Natural killer cell treated with Interleukin-12 subunit alpha and Interleukin-12 subunit beta and Interleukin-15 and Interleukin-18, amount 100 ng/mL, for 72 hours (primary cell): ENCODE data around the gene VARS2. TPM values are rescaled to one million over a fixed set of nuclear protein-coding genes. Genes with fewer than 3 reads are reported as not detected.
"Not testable (repeated sequence)": the region's sequence is repeated elsewhere in the genome, so short reads cannot be mapped to it uniquely, and the experiment has no call there.

Experiments
- ATAC-seq, 2 donors: fragments of 150-1000 bp; cut with Tn5 transposase in 1 of 2; sonication (Bioruptor Pico), chemical (Tn5 transposase) in 1 of 2; 2 replicates each; pipeline ENCODE4 v1.10.0; 2021
- DNase-seq: peaks from one replicate; pipeline ENCODE4 v3.0.0; 2022; ENCODE audit warnings: low spot score
- H3K27ac Mint-ChIP-seq, 2 donors: 1 replicate in 1 of 2; 2 replicates in 1 of 2; pipeline ENCODE4 v1.8.0; 2022; ENCODE audit warnings: mixed read lengths in 2 of 2, mild to moderate bottlenecking in 1 of 2, moderate library complexity in 1 of 2
- H3K27me3 Mint-ChIP-seq, 2 donors: 1 replicate in 1 of 2; 2 replicates in 1 of 2; pipeline ENCODE4 v1.8.0; 2022; ENCODE audit warnings: mixed read lengths in 2 of 2
- H3K36me3 Mint-ChIP-seq: one replicate; pipeline ENCODE4 v1.8.0; 2022; ENCODE audit warnings: mixed read lengths
- H3K4me1 Mint-ChIP-seq, 2 donors: 1 replicate in 1 of 2; 2 replicates in 1 of 2; pipeline ENCODE4 v1.8.0; 2022; ENCODE audit warnings: low read depth in 2 of 2, mixed read lengths in 2 of 2, mild to moderate bottlenecking in 1 of 2
- H3K4me3 Mint-ChIP-seq: one replicate; pipeline ENCODE4 v1.8.0; 2022; ENCODE audit warnings: mixed read lengths
- H3K9me3 Mint-ChIP-seq: 2 replicates; pipeline ENCODE4 v1.8.0; 2022; ENCODE audit warnings: mixed read lengths
- total RNA-seq, 2 donors: library from RNA; stranded (reverse); gene quantifications; one replicate each; pipeline ENCODE4 v1.2.3, GENCODE V29; 2022

Gene VARS2
- total RNA-seq: 10 to 100 TPM; 47.2 to 90.5 TPM

DNA sequence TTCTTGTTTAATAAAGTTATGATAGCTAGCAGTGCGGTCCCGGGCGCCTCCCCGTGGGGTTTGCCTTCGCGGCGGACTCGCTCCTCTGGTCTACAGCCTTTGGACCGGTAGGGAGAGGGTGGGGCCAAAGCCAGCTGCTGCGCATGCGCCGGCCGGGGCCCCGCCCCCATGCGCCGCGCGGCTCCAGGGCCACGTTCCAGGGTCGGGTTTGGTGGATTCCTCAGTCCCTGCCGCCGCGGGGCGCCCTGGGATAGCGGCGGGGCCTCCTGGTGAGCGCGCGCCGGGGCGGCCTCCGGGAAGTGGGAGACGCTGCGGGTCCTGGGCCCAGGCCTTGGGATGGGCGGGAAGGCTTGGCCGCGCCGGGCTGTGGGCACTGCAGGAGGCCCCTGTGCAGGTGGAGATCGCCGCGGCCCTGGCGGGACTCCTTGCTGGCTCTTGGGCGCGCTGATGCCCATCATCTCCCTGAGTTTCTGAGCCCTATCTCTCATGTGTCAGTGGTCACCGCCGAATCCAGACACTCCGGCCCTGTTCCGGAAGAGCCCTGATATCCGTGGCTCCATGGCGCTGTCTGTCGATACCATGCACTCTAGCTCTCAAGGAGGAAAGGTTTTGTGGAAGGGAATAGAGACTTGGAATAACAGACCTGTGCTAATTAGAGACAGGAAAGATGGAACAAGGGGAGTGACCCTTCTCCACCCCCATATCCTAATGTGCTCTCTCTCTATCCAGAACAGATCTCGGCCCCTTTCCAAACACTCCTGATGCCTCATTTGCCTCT, at the start of gene VARS2:
Gene VARS2, plus strand, starts transcription at position 163 of the 778 bp plus-strand sequence. Its CDS starts 599 bp downstream, at position 762.
- H3K27ac Mint-ChIP-seq: peak within 1 kb of the TSS; percentile 78 to 89
- peak; percentile 93 for DNase-seq
- H3K36me3 Mint-ChIP-seq: peaks cover 19% of the 10 kb centered on the region
- ATAC-seq: peak; percentile 97 to 98
- no peaks in the 10 kb centered on the region for H3K9me3 Mint-ChIP-seq
- H3K4me3 Mint-ChIP-seq: peak within 1 kb of the TSS; percentile 94
- H3K4me1 Mint-ChIP-seq: peaks cover 33 to 35% of the 10 kb centered on the region in 2 donors
- no peaks in the 10 kb centered on the region for H3K27me3 Mint-ChIP-seq

GRCh38 chr6:30864325-30864724, 49.7 kb upstream of the VARS2 start:
- Mint-ChIP-seq H3K27ac (no peak overlapping the region), H3K4me1 (peaks cover 0 to 13% of the 10 kb centered on the region in 2 donors), H3K27me3 (peaks cover 0 to 3% of the 10 kb centered on the region in 2 donors), H3K4me3 (no peak overlapping the region), H3K36me3 (peaks cover 13% of the 10 kb centered on the region), H3K9me3 (peaks cover 6% of the 10 kb centered on the region)
- DNase-seq (no peak), ATAC-seq (no peak)

GRCh38 chr6:30869241-30869749, 44.7 kb upstream of the VARS2 start:
- DNase-seq, H3K27ac Mint-ChIP-seq, ATAC-seq, H3K27me3 Mint-ChIP-seq, H3K4me3 Mint-ChIP-seq: not testable (repeated sequence)
- peaks cover 16% of the 10 kb centered on the region for H3K9me3 Mint-ChIP-seq
- H3K36me3 Mint-ChIP-seq: peaks cover 25% of the 10 kb centered on the region
- peaks cover 10 to 12% of the 10 kb centered on the region in 2 donors for H3K4me1 Mint-ChIP-seq

DNA sequence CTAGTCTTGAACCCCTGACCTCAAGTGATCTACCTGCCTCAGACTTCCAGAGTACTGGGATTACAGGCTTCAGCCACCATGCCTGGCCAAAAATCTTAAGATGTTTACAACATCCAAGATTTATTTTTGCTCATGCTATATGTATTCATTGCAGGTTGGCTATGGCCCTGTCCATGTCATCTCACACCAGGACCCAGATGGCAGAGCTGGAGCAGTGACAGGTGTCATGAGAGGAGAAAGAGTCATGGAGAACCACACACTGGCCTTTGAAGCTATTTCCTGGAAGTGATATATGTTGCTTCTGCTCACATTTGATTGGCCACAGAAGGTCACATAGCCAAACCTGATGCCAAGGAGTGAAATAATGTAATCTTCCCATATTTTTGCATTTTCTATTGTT, 43.5 kb upstream of the VARS2 start:
- H3K27me3 Mint-ChIP-seq: no peaks in the 10 kb centered on the region
- H3K36me3 Mint-ChIP-seq: peaks cover 25% of the 10 kb centered on the region
- no peak overlapping the region for H3K4me3 Mint-ChIP-seq
- peak overlapping the region in 1 of 2 donors; percentile 36 for H3K27ac Mint-ChIP-seq
- ATAC-seq (no peak), DNase-seq (no peak)
- H3K4me1 Mint-ChIP-seq: peaks cover 10 to 12% of the 10 kb centered on the region in 2 donors
- H3K9me3 Mint-ChIP-seq: peaks cover 16% of the 10 kb centered on the region

DNA sequence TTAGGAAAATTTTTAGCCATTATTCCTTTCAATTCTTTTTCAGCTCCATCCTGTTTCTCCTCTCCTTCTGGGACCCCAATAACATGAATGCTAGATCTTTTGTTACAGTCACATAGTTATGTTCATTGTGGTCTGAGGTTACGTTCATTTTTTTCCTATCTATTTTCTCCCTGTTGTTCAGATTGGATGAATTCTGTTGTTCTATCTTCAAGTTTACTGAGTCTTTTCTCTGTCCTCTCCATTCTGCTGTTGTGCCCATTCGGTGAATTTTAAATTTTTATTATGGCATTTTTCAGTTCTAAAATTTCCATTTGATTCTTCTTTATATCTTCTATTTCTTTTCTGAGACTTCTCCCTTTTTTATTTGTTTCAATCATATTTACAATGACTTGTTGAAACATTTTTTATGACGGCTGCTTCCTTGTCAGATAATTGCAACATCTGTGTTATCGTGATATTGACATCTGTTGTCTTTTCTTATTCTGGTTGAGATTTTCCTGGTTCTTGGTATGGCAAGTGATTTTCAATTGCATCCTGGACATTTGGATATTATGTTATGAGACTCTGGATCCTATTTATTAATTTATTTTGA, 42.4 kb upstream of the VARS2 start:
- no peaks in the 10 kb centered on the region for H3K27me3 Mint-ChIP-seq
- DNase-seq: no peak
- ATAC-seq: no peak
- peaks cover 25% of the 10 kb centered on the region for H3K36me3 Mint-ChIP-seq
- H3K4me1 Mint-ChIP-seq: peaks cover 10 to 15% of the 10 kb centered on the region in 2 donors
- H3K4me3 Mint-ChIP-seq: no peak overlapping the region
- peaks cover 16% of the 10 kb centered on the region for H3K9me3 Mint-ChIP-seq
- peak overlapping the region in 1 of 2 donors; percentile 18 for H3K27ac Mint-ChIP-seq

- H3K27ac Mint-ChIP-seq: no peak overlapping the region
- no peaks in the 10 kb centered on the region for H3K27me3 Mint-ChIP-seq
- H3K36me3 Mint-ChIP-seq: peaks cover 25% of the 10 kb centered on the region
- H3K4me1 Mint-ChIP-seq: peaks cover 19 to 24% of the 10 kb centered on the region in 2 donors
- ATAC-seq (no peak), DNase-seq (no peak)
- peaks cover 16% of the 10 kb centered on the region for H3K9me3 Mint-ChIP-seq
- no peak overlapping the region for H3K4me3 Mint-ChIP-seq
These were observed 40.8 kb upstream of the VARS2 start for GRCh38 chr6:30873137-30873640.

DNA sequence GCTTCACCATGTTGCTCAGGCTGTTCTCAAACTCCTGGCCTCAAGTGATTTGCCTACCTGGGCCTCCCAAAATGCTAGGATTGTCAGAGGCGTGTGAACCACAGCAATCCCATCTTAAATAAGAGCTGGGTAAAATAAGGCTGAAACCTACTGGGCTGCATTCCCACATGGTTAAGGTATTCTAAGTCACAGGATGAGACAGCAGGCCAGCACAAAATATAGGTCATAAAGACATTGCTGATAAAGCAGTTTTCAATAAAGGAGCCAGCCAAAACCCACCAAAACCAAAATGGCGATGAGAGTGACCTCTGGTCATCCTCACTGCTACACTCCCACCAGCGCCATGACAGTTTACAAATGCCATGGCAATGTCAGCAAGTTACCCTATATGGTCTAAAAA, 40.2 kb upstream of the VARS2 start:
- Mint-ChIP-seq H3K4me1 (peaks cover 19 to 26% of the 10 kb centered on the region in 2 donors), H3K36me3 (peaks cover 24% of the 10 kb centered on the region), H3K9me3 (peaks cover 16% of the 10 kb centered on the region)
- not testable (repeated sequence) for DNase-seq, H3K27me3 Mint-ChIP-seq, H3K4me3 Mint-ChIP-seq, H3K27ac Mint-ChIP-seq, ATAC-seq

DNA sequence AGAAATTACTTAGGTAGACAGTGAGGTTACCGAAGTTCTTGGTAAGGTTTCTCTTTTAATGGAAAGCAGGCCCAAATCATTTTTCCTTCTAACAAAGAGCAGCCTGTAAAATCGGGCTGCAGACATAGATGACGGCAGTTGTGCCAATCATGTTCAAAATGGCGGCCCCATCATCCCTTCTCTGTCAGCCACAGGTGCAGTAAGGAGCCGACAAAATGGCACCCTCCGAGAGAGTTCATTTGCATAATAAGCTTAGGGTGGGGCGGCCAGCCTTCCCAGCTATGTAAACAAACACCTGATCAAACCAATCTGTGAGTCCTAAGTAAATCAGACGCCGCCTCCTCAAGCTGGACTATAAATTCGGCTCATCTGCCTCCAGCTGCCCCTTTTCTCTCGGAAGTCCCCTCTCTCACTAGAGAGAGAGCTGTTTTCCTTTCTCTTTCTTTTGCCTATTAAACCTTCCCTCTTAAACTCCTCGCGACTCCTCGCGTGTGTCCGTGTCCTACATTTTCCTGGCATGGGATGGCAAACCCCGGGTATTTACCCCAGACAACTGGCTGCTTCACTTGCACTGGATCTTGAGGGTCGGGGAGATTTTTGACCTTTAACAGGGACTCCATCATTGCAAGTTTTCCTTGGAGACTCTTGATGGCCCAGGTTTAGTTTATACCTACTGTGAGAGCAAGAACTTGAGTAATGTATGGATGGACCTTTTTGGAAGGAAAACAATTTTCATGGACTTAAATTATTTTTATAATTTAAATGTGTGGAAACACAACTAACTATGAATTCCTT, 38.6 kb upstream of the VARS2 start:
- DNase-seq: no peak
- Mint-ChIP-seq H3K9me3 (peaks cover 10% of the 10 kb centered on the region), H3K27ac (peak overlapping the region in 1 of 2 donors; percentile 48), H3K36me3 (peaks cover 14% of the 10 kb centered on the region), H3K4me1 (peaks cover 19 to 26% of the 10 kb centered on the region in 2 donors), H3K4me3 (no peak overlapping the region), H3K27me3 (no peaks in the 10 kb centered on the region)
- ATAC-seq: no peak

DNA sequence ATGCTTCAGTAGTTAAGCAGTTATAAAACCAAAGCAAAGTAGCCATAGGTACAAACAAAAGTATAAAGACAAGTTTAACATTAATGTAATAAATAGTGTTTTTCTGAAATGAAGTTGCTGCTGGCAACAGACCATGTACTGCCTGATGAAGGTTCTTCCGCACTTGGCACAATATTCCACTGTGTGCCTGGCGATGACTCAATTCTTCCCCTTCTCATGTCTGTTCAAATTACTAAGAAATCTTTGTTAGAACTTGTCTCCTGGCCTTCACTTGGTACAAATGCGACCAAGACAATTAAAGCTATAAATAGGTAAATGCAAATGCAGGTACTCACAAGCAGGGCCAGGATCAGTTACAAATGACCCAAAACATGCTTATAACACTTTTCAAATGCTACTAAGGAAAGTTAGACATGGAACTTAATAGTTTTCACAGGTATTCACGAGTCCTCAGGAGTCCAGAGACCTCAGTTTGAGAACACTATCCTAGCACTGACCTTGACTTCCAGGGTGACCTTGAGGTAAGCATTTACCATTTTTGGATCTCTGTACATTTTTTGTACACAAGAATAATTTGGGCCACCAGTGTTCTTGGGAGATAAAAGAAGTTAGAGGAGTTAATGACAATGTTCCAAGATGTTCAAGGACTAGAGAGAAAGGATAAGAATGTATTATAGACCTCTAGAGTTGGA, 37.9 kb upstream of the VARS2 start:
- H3K9me3 Mint-ChIP-seq: peaks cover 6% of the 10 kb centered on the region
- H3K36me3 Mint-ChIP-seq: peaks cover 8% of the 10 kb centered on the region
- H3K27ac Mint-ChIP-seq: peak overlapping the region in 1 of 2 donors; percentile 81
- ATAC-seq: no peak
- no peak for DNase-seq
- H3K4me3 Mint-ChIP-seq: no peak overlapping the region
- H3K4me1 Mint-ChIP-seq: peaks cover 15 to 20% of the 10 kb centered on the region in 2 donors
- H3K27me3 Mint-ChIP-seq: no peaks in the 10 kb centered on the region

GRCh38 chr6:30877419-30878262, 36.4 kb upstream of the VARS2 start:
- Mint-ChIP-seq H3K36me3 (no peaks in the 10 kb centered on the region), H3K9me3 (no peaks in the 10 kb centered on the region), H3K4me3 (peak overlapping the region; percentile 66), H3K27ac (peak overlapping the region; percentile 65 to 81), H3K4me1 (peaks cover 9 to 14% of the 10 kb centered on the region in 2 donors), H3K27me3 (no peaks in the 10 kb centered on the region)
- DNase-seq: peak; percentile 81
- ATAC-seq: peak; percentile 85 to 88

DNA sequence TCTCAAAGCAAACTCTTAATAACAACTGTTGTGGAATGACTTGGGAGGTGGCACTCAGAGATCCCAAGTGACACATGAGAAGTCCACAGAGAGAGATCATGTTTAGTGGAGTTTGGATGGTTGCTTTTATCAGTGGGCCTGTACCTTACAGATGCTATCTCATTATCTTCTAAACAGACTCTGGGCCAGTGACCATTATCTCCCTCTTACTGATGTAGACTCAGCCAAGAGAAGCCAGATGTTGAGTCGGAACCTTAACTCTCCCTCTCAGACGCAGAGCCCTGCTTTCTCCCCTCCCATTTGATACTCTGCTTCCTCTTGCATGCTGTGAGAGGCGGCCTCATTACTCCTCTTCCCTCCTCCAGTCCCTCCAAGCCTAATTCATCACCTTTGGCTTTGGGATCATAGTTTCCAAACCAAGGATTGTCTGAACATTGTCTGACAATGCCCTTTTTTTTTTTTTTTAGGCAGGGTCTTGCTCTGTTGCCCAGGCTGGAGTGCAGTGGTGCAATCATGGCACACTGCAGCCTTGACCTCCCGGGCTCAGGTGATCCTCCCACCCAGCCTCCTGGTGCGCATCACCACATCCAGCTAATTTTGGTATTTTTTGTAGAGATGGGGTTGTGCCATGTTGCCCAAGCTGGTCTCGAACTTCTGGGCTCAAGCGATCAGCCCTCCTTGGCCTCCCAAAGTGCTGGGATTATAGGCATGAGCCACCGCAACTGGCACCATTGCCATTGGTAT, 34.2 kb upstream of the VARS2 start:
- H3K4me3 Mint-ChIP-seq: no peak overlapping the region
- H3K27ac Mint-ChIP-seq: peak overlapping the region; percentile 43 to 73
- no peaks in the 10 kb centered on the region for H3K36me3 Mint-ChIP-seq
- H3K27me3 Mint-ChIP-seq: peaks cover 0 to 6% of the 10 kb centered on the region in 2 donors
- DNase-seq (no peak), ATAC-seq (no peak)
- no peaks in the 10 kb centered on the region for H3K9me3 Mint-ChIP-seq
- H3K4me1 Mint-ChIP-seq: peaks cover 18 to 21% of the 10 kb centered on the region in 2 donors
